Left cardiac atrium (tissue), 4 donors: ENCODE measurements around the gene METTL15. TPM values are rescaled to one million over a fixed set of nuclear protein-coding genes. Genes with fewer than 3 reads are reported as not detected.
"Not testable (repeated sequence)": the region's sequence is repeated elsewhere in the genome, so short reads cannot be mapped to it uniquely, and the experiment has no call there.

ENCODE experiments used
- ATAC-seq, 2 donors: fragments of 200-7000 bp; cut with Tn5 transposase; one replicate each; pipeline ENCODE4 v1.9.1; 2020; ENCODE audit warnings: mild to moderate bottlenecking in 2 of 2, moderate library complexity in 2 of 2
- DNase-seq: peaks from one replicate; pipeline ENCODE4 v3.0.0-alpha.2; 2020
- intact Hi-C, 2 donors: fragments of 100-400 bp; cut with DNase I; formaldehyde crosslinking; loops; one replicate each; pipeline versions ENCODE4 v1.14.1 to v1.15.1; 2022 to 2023
- total RNA-seq, 2 donors: library from RNA; stranded (reverse); fragmentation: NEBNext Ultra II Directional; extraction: Animal tissue kit (Norgen Biotek cat#: 25700); gene quantifications; one replicate each; pipeline ENCODE4 v1.2.1, GENCODE V29; 2021
- donor health status: DM: no; HTN: yes; CAD: no.
- donor health status: DM: no; HTN: yes; CAD: no; lungs with severe emphysema.
- donor health status: DM: yes; HTN: yes; CAD: no.
- donor health status: Dilated cardiomyopathy.

Gene METTL15
- total RNA-seq, 2 donors from 2014 or later: 7.8 to 9.3 TPM

DNA sequence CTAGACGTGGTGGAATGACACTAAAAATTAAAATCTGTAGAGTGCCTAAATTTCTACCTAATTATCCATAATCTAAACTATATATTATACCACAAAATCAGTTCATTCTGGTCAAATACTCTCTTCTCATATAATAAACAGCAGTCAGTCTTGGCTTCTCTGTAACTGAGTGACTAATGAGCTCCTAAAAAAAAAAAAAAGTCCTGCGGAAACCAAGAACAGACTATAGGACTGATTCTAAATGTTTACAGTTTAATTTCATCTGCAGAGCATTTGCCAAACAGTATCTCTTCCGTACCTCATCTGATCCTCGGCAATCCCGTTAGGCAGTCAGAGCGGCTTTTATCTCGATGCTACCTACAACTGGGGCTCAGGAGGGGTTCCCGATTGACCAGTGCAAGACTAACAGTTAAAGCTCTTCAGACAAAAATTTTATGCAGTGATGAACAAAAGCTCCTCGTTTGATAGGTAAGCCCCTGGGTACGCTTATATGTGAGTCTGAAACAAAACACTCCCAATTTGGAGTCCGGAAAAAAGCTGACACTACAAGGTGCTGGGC is 918 bp upstream of the METTL15 start:
- intact Hi-C loops: no loop called here
- ATAC-seq (no peak), DNase-seq (no peak)

DNA sequence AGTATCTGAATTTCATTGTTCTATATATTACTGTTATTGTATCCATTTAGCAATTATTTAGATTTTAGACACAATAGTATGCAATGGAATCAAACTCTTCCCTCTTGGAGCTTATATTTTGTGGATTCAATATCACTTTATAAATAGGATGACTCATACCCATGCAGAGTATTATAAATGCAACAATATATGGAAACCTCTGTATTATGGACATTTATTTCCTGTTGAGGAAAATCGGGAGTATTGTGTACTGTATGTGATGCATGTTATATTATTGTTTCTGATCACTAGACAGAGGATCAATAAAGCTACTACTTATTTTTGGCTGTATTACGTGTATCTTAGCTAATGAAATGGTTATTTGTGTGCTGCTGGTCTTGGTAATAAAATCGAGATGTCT is 770 bp downstream of the METTL15 start:
- DNase-seq: no peak
- ATAC-seq: no peak
- intact Hi-C loops: no loop called here

DNA sequence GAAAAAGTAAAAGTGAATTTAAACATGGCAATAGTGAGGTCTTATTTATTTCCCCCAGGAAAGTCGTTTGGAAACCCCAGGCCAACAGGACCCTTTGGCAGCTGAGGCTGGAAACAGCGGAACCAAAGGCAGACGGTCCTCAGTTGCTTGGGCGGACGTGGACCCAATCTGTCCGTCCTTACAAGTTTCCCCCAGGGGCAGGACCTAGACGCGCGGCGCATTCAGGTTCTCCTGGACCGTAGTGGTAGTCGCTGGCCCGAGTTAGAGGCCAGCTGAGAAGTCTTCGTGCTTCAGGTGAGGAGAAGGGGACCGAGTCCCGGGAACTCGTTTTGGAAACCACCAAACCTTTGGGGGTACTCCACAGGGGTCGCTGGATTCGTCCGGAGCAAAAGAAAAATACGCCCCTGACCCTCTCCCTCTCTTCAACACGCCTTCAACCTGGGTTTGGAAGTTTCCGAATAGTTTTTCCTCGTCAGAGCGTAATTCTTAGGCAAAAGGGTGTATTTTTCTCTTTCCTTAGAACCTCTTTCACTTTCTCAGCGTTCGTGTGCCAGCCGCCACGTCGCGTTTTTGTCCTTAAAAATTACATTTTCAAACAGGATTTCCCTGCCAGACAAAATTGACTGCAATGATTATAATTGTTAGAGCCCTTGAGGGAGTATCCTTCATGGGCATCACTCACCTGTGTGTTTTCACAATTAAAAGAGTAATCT is 2.1 kb downstream of the METTL15 start:
- ATAC-seq: peak; percentile 52 to 63
- intact Hi-C loops: no loop called here

DNA sequence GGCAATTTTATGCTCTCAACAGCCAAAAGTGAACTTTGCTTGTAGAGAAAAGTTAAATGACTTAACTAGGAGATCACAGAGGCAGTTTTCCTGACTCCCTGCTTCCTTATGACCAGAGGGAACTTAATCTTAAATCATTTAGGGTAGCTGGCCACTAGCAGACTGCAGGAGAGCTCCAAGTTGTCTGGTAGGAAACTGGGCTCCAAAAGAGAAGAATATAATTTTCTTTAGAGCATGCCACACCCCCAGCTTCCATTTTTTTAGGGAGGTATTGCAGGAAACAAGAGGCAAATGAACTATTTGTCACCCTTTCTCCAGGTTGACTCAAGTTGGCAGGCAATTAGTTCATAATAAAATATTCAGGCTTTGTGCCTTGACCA is 2.6 kb downstream of the METTL15 start:
- ATAC-seq: no peak
- intact Hi-C loops: no loop called here
- DNase-seq: no peak

More for the DNA sequence above, 2.1 kb downstream of the METTL15 start:
- DNase-seq: peak; percentile 82

DNA sequence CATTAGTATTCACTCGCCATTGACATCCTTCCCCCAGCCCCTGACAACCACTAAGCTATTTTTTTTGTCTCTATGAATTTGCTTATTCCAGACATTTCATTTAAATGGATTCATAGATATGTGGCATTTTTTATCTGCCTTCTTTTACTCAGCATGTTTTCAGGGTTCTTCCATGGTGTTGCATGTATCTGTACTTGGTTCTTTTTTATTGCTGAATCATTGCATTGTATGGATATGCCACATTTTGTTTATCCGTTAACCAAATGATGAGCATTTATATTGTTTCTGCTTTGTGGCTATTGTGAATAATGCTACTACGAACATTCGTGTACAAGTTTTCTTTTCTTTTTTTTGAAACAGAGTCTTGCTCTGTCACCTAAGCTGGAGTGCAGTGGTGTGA is 5.9 kb downstream of the METTL15 start:
- ATAC-seq: no peak
- DNase-seq: no peak
- intact Hi-C loops: no loop called here

DNA sequence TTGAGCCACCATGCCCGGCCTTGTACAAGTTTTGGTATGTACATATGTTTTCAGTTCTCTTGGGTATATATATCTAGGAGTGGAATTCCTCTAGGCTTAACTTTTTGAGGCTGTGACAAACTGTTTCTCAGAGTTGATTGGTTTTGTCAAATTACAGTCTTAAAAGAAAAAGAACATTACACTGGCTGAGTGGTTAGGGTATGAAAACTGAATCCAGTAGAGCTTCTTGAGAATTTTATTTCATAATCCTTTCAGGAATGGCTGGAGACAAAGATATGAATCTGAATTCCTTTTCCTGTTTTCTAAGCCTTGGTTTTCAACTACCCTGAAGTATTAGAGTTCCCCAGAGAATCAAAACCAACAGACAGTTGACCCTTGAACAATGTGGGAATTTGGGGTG is 6.5 kb downstream of the METTL15 start:
- DNase-seq: no peak
- intact Hi-C loops: no loop called here
- no peak for ATAC-seq

DNA sequence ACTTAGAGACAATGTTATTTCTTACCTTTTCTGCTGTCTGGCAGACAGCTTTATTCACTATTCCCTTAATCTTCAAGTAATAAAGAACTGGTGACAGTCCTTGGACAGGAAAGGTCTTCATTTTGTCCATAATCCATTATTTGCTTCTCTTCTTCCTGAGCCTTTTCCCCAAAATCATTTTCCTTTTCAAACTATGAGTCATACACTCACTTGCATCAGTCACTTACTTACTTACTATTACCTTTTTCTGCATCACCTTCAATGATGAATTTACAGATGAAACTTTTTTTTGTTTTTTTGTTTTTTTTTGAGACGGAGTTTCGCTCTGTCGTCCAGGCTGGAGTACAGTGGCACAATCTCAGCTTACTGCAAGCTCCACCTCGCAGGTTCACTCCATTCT is 9.5 kb downstream of the METTL15 start:
- DNase-seq (no peak), ATAC-seq (no peak)
- intact Hi-C loops: no loop called here

DNA sequence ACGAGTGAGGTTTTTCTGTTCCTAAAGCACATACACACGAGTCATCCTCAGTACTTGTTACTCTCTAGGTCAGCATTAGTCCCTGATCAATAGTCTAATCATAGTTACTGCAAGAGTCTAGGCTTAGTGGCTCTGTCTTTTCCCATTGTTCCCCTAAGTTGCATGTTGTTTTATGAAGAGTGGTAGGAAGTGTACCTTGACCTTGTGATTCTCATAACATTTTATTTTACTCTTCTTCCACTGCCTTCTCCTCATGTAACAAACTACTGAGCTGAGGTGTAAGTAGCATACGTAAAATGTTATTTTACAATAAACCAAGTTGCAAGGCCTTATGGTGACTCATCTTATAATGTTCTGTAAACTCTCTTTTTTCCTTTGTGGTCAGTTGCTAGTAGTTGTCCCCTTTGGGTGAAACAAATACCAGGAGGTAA is 15.0 kb downstream of the METTL15 start:
- DNase-seq (no peak), ATAC-seq (no peak)
- intact Hi-C loops: no loop called here

DNA sequence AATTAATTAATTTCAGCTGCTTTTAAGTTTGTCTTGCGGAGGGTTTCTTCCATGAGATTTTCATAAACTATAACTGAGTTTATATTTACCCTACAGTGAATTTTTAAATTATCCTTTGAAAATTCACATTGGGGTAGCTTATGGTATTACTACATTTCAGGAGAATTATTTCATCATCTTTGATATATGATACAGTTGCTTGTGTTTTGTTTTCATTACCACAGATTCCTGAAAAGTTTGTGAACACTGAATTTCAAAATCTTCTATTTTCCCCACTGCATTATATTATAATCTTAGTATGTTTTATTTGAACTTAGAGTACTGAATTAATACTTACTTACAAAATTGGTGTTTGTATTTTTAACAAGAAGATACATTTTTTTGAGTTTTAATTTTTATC is 24.4 kb downstream of the METTL15 start:
- DNase-seq (no peak), ATAC-seq (no peak)

DNA sequence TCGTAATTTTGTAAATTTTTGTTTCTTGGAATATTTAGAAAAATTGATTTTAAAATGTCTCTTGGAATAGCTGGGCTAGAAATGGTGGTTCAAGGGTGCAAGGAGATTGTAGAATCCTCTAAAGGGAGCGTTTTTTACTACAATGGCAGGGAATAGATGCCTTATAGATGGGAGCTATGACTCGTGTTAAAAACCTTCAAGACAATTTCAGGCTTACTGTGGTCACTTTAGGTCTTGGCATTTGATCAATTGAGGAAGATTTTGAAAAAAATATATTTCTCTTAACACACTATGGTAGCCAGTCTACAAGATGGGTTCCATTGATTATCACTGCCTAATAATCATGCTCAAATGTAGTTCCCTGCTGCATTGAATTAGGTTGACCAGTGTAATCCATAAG is 25.0 kb downstream of the METTL15 start:
- no peak for DNase-seq
- ATAC-seq: no peak
- intact Hi-C loops: no loop called here

More for the DNA sequence above, 24.4 kb downstream of the METTL15 start:
- intact Hi-C loops: no loop called here

DNA sequence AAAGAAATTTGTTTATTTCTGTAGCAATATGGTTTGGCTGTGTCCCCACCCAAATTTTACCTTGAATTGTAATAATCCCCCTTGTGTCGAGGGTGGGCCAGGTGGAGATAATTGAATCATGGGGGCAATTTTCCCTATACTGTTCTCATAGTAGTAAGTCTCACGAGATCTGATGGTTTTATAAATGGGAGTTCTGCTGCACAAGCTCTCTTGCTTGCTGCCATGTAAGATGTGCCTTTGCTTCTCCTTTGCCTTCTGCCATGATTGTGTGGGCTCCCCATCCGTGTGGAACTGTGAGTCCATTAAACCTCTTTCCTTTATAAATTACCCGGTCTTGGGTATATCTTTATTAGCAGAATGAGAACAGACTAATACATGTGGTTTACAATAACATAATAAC is 28.0 kb downstream of the METTL15 start:
- intact Hi-C loops, DNase-seq, ATAC-seq: not testable (repeated sequence)

DNA sequence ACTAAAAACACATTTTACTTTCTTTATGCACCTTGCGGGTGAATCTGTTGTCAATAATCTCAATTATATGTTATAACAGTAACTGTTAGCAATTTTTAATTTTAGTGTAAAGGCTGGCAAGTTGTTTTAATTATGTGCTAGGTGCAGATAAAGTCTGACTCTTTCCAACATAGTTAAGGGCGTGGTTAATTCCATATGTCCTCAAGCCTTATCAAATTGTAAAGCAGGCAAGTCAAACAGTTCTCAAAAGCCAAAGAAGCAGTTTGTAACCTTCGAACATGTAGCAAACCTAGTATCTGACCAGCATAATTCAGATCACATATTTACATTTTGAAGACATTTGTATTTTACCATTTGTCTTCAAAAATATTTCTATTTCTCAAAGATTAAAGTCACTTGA is 29.2 kb downstream of the METTL15 start:
- intact Hi-C loops: no loop called here
- DNase-seq (no peak), ATAC-seq (no peak)

DNA sequence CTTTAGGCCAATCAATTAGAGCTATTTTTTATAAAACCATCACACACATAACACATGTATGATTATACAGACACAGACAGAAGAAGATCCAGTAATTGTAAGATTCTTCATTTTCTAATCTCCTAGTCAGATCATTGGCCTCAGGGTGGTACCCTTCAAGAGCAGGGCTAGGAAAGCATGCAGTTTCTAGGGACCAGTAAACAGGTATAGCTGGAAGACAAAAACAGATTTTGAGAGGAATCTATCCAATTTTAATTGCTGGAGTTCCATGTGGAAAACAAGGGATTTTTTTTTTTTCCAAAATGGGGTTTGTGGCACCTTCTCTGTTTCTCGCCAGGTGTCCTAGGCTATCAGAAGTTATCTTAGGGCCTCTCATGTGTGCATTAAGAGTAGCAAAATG is 29.6 kb downstream of the METTL15 start:
- DNase-seq: no peak
- intact Hi-C loops: no loop called here
- no peak for ATAC-seq

DNA sequence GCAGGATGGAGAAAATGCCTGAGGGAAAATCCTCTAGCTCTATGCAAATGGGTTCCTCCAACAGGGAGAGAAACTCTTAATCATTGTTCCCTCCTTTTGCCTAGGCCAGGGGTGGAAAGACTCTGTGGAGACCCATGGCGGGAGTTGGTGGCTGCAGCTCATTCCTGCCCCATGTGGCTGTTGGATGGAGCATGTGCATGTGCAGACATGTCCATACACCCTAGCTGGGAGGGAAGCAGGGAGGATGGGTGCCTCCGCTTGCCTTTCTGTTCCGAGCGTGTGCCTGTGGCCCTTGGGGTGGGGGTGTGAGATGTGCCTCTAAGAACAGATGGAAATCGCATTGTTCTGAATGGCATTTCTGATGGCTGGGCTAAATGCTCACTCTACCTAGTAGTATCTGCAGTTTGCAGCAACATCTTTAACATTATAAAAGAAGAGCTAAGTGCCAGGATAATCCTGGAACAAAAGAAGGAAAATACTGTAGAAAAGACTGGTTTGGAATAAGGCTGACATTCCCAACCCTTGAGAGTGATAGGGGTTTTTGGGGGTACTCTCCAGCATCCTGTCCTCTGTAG is 31.7 kb downstream of the METTL15 start:
- no peak for DNase-seq
- intact Hi-C loops: no loop called here
- ATAC-seq: no peak

DNA sequence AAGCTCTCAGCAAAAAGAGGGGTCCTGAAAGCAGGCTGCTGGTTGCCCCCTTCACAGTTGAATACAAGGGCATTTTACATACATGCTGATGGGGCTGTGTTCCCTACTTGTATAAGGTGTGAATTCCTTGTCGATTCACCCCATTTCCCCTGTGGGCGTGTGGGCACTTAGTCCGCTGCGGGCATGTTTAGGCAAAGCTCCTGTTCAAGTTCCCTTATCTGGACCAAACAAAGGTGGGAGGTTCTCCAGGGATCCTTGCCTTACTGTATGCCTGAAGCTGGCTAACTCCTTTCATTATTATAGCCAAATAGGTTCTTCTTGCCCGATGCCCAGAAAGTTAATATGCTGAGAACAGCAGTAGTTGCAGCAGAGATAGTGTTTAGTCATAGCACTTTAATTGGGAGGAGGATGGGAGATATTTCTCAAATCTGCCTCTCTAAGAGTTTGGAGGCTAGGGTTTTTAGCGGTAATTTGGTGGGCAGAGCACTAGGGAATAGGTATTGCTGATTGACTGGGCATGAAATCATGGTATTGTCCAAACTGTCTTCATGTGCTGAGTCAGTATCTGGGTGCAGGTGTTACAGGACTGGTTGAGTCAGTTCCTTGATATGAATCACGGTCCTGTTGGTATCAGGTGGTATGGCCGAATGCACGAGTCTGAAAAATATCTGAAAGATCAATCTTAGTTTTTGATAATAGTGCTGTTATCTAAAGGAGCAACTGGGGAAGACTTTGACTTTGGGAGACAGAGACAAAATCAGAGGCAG is 32.7 kb downstream of the METTL15 start:
- DNase-seq (no peak), ATAC-seq (no peak)
- intact Hi-C loops: no loop called here

DNA sequence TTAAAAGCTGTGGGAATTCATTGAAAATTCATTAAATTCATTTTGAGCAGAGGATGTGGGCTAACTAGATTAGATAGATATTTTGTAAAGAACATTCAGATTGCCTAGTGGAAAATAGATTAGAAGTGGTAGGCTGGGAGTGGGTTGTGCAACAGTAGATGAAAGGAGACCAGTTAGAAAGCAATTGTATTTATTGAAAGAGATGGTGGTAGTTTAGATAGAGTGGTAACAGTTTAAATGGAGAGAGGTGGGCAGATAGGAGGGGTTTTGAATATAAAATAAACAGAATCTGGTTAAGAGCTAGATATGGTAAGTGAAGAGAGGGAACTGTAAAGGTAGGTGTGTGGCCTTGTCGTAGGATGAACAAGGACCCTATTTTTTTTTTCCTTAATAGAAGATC is 34.5 kb downstream of the METTL15 start:
- intact Hi-C loops: no loop called here
- ATAC-seq (no peak), DNase-seq (no peak)

DNA sequence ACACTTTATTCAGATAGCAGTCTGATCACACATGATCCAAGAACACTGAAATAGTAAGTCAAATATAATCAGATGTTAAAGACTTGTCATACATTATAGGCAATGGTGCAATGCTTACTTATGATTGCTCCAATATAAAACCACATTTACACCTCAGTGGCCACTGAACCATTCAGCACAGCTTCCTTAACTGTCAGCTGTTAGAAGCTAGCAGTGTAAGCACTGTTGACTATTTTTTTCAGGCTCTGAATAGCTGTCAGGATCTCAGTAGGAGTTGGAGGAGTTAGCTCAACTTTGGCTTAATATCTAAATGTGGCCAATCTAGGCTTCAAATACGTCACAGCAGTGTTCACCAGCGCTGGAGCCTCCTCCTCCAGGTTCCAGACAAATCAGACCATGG is 36.6 kb downstream of the METTL15 start:
- DNase-seq (no peak), ATAC-seq (peak in 1 of 2 donors; percentile 44)
- intact Hi-C loops: no loop called here

DNA sequence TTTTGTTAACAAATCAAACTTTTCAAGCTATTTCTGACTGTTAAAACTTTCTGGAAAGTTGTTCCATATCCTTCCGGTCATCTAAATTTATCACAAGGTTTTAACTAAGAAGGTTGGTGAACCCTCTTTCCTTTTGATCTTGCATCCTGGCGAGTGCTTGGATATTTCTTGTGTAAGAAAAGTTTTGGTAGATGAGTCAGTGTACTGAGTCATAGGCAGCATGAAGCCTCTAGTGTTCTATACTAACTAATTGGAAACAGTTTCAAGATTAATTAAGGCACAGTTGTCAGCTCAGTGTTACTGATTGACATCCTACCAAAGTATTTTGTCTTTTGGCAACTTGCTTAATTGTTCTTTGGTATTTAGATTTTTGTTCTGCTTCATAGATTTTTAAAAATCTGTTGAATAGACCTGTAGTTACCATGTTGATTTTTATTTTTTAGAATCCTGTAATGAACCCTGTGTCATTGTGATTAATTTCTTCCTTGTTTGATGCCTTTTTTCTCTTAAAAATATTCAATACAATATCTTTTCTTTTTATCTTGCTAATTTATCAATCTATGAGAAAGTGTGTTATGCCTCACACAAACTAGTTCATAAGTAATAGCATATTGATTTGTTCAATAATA is 38.0 kb downstream of the METTL15 start:
- peak in 1 of 2 donors; percentile 89 for ATAC-seq
- intact Hi-C loops: no loop called here
- DNase-seq: no peak

DNA sequence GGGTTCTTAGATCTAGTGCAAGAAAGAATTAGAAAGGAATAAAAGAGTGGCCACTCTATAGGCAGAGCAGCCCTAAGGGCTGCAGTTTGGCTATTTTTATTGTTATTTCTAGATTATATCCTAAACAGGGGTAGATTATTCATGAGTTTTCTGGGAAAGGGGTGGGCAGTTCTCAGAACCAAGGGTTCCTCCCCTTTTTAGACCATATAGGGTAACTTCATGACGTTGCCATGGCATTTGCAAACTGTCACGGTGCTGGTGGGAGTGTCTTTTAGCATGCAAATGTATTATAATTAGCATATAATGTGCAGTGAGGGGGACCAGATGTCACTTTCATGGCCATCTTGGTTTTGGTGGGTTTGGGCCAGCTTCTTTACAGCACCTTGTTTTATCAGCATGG is 44.6 kb downstream of the METTL15 start:
- intact Hi-C loops: no loop called here
- DNase-seq: no peak
- no peak for ATAC-seq

DNA sequence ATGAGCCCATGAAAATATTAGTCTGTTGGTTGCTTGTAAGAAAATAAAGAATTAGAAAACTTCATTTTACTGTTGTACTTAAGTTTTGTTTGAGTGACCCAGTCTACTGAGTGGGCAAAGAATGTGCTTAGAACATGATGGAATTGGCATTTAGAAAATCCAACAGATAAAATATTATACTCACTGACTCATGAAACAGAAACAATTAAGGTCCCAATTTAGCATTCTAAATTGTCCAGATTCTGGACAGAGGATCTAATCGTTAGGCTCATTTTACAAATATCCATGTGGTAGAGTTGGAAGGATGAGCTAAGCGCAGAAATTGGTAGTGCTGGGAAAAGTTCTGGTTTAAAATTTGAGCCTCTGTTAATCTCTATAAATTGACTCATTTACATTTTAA is 45.4 kb downstream of the METTL15 start:
- ATAC-seq (no peak), DNase-seq (no peak)
- intact Hi-C loops: no loop called here
